HG03025 (cell line): ENCODE measurements around the gene DNAJB5.
"Not testable (repeated sequence)": the region's sequence is repeated elsewhere in the genome, so short reads cannot be mapped to it uniquely, and the experiment has no call there.

Source experiments
- ATAC-seq: cut with Tn5 transposase; IDR thresholded peaks from one replicate; pipeline ENCODE4 v1.9.1; 2021; ENCODE audit warnings: mild to moderate bottlenecking, moderate library complexity; ENCODE audit not compliant: unreplicated experiment, low FRiP score

Gene DNAJB5

GRCh38 chr9:34998266-34998665 is 8.7 kb downstream of the DNAJB5 start:
- ATAC-seq: no peak

DNA sequence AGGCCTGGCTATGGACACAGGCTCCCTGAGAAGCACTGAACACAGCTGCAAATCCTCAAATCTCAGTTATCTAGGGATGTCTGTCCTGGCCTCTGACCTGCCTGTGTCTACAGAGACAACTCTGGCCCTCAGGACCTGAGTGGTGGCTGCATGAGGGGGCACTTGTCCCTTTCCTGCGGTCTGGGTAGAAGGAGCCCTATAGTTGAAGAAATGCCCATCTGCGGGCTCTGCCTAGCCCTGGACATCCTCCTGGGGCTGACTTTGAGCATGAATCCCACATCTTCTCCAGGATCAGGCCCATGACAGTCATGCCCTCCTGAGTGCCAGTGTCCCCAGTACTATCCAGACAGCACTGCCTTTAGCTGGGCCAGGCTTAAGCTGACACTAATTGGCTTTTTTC is 10.0 kb downstream of the DNAJB5 start:
- no peak for ATAC-seq

DNA sequence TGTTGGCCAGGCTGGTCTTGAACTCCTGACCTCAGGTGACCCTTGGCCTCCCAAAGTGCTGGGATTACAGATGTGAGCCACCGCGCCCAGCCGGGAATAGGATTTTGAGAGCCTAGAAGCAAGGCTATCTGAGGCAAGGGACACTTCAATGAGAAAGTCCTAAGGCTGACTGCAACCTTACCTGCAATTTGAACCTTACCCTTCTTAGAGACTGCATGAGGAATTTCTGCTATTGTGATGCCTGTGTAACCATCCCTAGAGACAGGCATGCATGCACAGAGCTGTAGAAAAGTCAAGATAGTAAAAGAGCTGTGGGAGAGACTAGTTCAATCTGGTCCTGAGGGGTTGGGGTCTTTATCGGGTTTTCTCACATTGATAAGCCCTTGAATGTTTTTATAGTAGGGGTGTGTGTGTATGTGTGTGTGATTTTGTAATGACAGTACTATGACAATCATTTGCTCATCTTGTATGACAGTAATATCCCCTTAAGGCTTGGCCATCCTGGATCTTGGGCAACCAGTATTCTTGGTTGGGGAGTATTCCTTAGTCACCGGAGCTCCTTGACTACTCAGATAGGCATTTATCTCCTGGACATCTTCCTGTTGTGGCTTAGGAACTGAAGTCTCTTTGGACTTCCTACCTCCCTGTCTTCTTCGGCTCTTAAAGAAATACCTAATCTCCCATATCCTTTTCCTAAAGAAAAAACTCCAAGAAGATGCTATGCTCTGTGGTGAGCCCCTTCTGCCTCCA is 11.2 kb downstream of the DNAJB5 start:
- ATAC-seq: no peak

- ATAC-seq: no peak
Observed at GRCh38 chr9:35001285-35001677, 11.7 kb downstream of the DNAJB5 start.

GRCh38 chr9:35001803-35002502 is 12.4 kb downstream of the DNAJB5 start:
- ATAC-seq: no peak

DNA sequence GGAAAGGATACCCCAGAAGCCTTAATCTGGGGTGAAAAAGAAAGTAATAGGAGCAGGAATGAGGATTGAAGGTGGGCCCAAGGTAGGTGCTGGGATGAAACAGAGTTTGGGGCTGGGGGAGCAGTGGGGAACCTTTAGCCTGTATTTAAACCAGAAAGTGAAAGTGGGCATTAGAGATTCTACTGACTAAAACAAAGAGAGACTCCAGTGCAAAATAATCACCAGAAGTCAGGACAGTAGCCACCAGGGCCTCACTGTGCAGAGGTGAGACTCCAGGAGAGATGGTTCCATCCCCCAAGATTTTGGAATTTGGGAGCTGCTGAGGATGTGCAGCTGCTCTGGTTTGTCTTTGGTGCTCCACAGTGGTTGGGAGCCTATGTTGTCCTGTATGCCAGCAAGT is 13.1 kb downstream of the DNAJB5 start:
- no peak for ATAC-seq

- not testable (repeated sequence) for ATAC-seq
Observed at GRCh38 chr9:35004299-35004698, 14.8 kb downstream of the DNAJB5 start.

GRCh38 chr9:35010351-35010958 is 20.9 kb downstream of the DNAJB5 start:
- no peak for ATAC-seq

GRCh38 chr9:35014517-35014916 is 25.0 kb downstream of the DNAJB5 start:
- no peak for ATAC-seq

- not testable (repeated sequence) for ATAC-seq
Observed at GRCh38 chr9:35023443-35023842, 33.9 kb downstream of the DNAJB5 start.

DNA sequence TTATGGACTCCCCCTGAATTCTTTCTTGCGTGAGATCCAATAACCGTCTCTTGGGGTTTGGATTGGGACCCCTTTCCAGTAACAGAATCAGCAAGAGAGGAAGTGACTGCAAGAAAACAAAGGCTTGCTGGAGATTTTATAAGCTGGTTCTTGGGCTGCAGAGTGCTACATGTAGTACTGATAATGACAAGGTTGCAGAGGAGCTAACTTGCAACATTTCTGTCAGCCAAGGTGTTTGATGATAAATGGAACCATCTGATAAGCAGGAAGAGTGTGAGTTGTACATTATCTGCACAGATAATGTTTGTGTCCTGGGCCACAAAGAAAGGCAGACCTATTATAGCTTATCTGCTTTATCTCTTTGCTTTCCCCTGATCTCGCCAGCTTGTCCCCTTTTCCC is 37.1 kb downstream of the DNAJB5 start:
- ATAC-seq: no peak

- no peak for ATAC-seq
Observed at GRCh38 chr9:35027374-35027773, 37.8 kb downstream of the DNAJB5 start.

DNA sequence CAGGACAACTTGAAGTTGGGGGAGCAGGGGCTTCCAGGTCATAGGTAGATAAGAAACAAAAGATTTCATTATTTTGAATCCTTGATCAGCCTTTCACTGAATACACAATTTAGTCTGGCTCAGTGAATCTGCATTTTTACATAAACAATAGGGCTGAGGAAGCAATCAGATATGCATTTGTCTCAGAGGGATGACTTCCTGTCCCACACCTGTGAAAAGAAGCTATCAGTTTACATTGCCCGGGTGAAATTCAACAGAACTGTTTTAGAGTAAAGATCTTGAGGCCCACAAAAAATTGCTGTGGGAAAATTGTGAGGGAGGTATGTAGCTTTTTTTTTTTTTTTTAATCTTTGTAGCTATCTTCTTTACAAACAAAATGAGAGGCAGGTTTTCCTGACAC is 38.3 kb downstream of the DNAJB5 start:
- no peak for ATAC-seq

- ATAC-seq: no peak
Observed at GRCh38 chr9:35028341-35028740, 38.8 kb downstream of the DNAJB5 start.

- no peak for ATAC-seq
Observed at GRCh38 chr9:35029241-35029640, 39.7 kb downstream of the DNAJB5 start.

DNA sequence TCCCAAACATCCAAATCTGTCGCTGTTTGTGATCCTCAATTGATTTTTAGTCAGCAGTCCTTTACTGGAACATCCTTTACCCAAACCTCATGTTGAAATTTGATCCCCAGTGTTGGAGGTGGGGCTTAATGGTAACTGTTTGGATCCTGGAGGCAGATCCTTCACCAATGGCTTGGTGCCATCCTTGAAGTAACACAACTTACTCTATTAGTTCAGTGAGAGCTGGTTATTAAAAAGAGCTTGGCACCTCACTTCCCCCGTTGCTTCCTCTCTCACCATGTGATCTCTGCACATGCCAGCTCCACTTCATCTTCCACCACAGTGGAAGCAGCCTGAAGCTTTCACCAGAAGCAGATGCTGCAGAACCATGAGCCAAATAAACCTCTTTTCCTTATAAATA is 40.3 kb downstream of the DNAJB5 start:
- ATAC-seq: no peak

- no peak for ATAC-seq
Observed at GRCh38 chr9:35033101-35033500, 43.6 kb downstream of the DNAJB5 start.

DNA sequence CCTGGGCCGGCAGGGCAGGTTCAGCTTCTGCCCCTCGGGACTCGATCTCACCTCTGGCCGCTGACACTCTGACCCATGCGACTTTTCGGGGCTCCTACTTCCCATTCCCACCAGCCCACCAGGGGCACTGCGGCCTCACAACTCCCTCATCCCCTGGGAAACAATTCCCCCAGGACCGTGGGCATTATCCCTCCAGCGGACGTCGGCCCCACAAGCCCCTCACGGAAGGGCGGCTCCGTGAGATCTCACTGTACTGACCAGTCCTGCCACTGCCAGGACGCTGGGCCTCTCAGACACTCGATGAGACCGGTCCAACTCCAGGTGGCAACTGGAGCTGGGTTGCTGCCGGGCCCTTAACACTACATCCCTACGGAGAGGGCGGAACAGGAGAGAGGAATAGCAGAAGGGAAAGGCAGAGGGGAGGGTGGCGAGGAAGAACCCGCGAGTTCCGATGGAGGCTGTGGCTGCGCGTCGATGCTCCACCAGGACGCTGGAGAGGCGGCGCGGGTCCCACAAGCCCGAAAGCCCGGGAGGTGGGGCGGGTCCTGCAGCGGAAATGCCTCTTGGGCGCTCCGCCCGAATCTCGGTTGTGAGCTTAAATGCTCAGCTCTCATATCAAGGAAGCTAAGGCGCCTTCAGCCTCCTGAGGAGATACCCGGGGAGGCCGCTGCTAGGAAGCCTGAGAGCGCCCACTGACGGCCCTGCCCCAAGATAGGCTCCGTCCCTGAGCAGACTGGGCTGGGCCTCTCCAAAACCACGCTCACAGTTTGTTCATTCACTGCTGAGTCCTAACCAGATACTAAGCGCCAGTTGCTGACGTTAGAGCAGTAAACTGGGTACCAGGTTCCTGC is 46.5 kb downstream of the DNAJB5 start:
- no peak for ATAC-seq

- ATAC-seq: no peak
Observed at GRCh38 chr9:35042081-35042604, 52.6 kb downstream of the DNAJB5 start.

- no peak for ATAC-seq
Observed at GRCh38 chr9:35042891-35043545, 53.5 kb downstream of the DNAJB5 start.
